AG04449 (cell line): Measurements from ENCODE around the gene PTPN3.

ENCODE experiments used
- CTCF ChIA-PET: fragments of 350-600 bp; formaldehyde crosslinking; extraction: SDS; loops from one replicate; lab custom pipeline; 2021; ENCODE audit warnings: antibody characterized with exemption; lab: Yijun Ruan, JAX
- POLR2A ChIA-PET: fragments of 400-600, 350-600 bp; formaldehyde crosslinking; extraction: SDS; loops from one replicate; lab custom pipeline; 2020; ENCODE audit warnings: antibody characterized with exemption, inconsistent platforms; lab: Yijun Ruan, JAX
- DNase-seq: peaks from one replicate; pipeline ENCODE4 v3.0.0-alpha.2; 2010; ENCODE audit warnings: low read depth, low spot score
- H3K4me3 ChIP-seq: 2 replicates; pipeline ENCODE4 v1.5.1; 2011; ENCODE audit warnings: low read depth, mild to moderate bottlenecking, control low read depth, low read length
- TF ChIP-seq, protein P1 (sequence below): IDR thresholded peaks from one replicate; pipeline ENCODE4 v1.5.1; 2011; ENCODE audit warnings: mild to moderate bottlenecking, moderate library complexity, low read length, control low read depth, inconsistent platforms; ENCODE audit not compliant: insufficient read depth; ENCODE audit errors: missing control alignments

Gene PTPN3

DNA sequence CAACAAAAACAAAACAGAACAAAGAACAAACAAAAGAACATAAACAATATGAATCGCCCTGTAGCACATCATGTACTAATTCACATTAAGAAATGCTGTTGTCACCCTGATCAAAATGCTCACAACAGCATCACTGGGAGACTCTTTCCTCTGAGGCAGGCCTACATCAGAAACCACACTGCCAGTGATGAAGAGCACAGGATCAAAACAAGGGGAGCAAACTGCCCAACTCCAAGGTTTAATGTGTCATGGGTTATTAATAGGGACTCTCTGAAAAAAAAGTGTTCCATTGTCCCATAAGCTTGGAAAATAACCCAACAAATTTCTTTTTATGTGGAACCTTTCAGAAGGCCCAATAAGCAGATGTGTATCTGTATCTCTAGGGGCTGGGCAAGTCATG lies 74.2 kb downstream of the PTPN3 start:
- CTCF ChIA-PET: interaction anchor here (0.7 to 2.2 kb wide), 4 partner anchors 10 to 45 kb away, joined by 3 to 11 read pairs (median 4); no protein-coding TSS in a partner anchor
- H3K4me3 ChIP-seq: no peak overlapping the region
- POLR2A ChIA-PET: no interaction called here
- TF ChIP-seq, protein P1, sequence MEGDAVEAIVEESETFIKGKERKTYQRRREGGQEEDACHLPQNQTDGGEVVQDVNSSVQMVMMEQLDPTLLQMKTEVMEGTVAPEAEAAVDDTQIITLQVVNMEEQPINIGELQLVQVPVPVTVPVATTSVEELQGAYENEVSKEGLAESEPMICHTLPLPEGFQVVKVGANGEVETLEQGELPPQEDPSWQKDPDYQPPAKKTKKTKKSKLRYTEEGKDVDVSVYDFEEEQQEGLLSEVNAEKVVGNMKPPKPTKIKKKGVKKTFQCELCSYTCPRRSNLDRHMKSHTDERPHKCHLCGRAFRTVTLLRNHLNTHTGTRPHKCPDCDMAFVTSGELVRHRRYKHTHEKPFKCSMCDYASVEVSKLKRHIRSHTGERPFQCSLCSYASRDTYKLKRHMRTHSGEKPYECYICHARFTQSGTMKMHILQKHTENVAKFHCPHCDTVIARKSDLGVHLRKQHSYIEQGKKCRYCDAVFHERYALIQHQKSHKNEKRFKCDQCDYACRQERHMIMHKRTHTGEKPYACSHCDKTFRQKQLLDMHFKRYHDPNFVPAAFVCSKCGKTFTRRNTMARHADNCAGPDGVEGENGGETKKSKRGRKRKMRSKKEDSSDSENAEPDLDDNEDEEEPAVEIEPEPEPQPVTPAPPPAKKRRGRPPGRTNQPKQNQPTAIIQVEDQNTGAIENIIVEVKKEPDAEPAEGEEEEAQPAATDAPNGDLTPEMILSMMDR: no peak
- DNase-seq: no peak

DNA sequence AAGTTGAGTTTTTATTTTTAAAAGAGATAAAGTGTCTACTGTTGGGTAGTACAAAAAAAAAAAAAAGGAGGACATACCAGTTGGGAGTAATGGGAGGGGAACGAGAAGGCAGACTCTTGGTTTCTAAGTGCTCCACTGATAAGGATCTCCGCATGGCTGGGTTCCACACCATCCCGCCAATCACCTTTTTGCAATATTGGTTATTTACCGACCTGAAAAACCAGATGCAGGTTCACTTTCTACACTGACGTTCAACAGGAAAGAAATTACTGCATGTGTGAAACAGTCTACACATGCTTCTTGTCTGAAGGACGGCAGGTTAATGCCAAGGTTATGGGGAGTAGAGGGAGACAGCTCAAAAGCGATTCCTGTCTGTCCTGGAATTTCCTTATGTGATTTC lies 75.5 kb downstream of the PTPN3 start:
- no peak overlapping the region for H3K4me3 ChIP-seq
- ChIA-PET POLR2A (no interaction called here), CTCF (interaction anchor here (1.6 kb wide), 1 partner anchor 18 kb away, joined by 8 read pairs; no protein-coding TSS in a partner anchor)
- DNase-seq: no peak
- TF ChIP-seq, protein P1: no peak

DNA sequence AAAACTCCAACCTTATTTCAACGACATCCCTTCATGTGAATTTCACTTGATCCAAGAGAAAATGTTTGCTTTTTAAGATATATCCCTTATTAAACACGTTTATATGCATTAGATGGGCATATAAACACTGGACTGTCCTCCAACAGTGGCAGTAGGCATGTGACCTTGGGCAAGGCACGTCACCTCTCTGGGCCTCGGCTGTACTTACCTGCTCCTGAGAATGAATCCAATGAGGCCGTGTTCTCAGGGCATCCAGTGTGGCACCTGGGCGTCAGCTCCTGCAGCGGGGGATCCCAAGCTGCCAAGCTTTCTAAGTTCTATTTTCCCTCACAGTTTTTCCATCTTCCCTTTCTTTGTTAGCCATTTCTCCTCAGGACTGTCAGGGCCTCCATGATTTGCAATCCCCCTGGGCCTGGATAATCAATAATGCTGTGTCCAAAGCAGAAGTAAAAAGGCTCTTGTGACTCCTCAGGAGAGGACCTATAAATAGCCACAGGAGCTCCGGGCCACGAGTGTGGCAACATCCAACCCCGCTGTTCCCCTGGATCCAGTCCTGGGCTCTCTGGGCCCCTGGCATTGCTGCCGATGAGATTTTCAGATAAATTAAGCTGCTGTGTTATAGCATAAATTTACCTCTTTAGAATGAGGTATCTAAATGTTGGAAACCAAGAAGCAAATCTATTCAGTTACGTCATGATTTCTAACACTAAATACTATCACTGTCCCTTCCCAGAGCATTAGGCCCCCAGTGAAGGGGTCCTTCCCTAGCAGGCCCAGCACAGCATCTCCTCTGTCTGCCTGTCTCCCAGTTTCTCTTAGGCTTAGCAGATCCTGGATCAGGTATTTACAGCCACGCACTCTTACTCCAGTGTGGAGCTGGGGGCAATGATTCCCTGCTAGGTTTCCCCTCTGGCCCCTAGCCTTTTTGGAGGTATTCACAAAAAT lies 76.8 kb downstream of the PTPN3 start:
- ChIA-PET POLR2A (no interaction called here), CTCF (interaction anchor here (1.5 to 1.6 kb wide), 2 partner anchors 10 to 19 kb away, joined by 5 to 8 read pairs; no protein-coding TSS in a partner anchor)
- no peak for DNase-seq
- TF ChIP-seq, protein P1: no peak
- H3K4me3 ChIP-seq: no peak overlapping the region

DNA sequence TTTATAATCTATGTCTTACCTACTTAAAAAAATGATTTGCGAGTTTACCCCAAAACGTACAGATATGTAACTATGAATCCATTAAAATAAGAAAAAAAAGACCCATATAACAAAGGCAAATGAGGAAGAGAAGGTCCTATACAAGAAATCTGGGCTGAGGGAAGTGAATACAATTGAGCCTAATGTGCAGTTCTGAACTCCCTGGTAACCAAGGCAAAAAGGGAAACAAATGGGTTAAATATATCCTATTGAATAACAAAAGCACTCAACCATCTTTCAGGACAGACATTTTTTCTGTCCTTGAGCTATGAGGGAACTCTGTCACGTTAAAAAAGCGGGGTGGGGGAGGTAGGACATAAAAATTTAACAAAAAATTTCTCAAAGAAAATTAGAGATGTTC lies 78.6 kb downstream of the PTPN3 start:
- no peak overlapping the region for H3K4me3 ChIP-seq
- POLR2A ChIA-PET: interaction anchor here (0.5 kb wide), 1 partner anchor 537 kb away, joined by 3 read pairs; no protein-coding TSS in a partner anchor
- TF ChIP-seq, protein P1: no peak
- CTCF ChIA-PET: interaction anchor here (1.0 to 1.2 kb wide), 3 partner anchors 8 to 21 kb away, joined by 3 to 5 read pairs (median 4); no protein-coding TSS in a partner anchor
- no peak for DNase-seq

DNA sequence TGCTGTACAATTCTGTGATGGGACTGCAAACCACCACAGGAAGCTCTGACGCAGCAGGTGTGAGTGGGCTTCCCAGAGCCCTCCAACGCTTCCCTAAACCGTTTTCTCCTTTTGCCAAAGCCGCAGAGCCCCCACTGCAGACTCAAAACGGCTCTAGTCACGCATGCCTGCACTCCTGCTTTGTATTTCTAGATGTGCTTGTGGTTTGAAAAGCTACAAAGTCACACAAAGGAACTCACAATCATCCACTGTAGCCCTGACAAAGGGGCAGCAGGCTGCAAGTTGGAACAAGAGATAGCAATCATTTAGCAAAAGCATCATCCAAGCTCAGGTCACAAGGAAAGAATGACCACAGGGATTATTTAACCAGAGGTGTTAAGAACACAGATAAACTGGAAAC lies 79.3 kb downstream of the PTPN3 start:
- H3K4me3 ChIP-seq: no peak overlapping the region
- ChIA-PET CTCF (no interaction called here), POLR2A (interaction anchor here (0.5 kb wide), 1 partner anchor 536 kb away, joined by 3 read pairs; no protein-coding TSS in a partner anchor)
- DNase-seq: no peak
- TF ChIP-seq, protein P1: no peak
